ENCODE measurements around the gene CDH23. TPM values are rescaled to one million over a fixed set of nuclear protein-coding genes. Genes with fewer than 3 reads are reported as not detected.

Gene CDH23
- total RNA-seq, 2 donors from 2014 or later = 4.7 to 8.0 TPM

DNA sequence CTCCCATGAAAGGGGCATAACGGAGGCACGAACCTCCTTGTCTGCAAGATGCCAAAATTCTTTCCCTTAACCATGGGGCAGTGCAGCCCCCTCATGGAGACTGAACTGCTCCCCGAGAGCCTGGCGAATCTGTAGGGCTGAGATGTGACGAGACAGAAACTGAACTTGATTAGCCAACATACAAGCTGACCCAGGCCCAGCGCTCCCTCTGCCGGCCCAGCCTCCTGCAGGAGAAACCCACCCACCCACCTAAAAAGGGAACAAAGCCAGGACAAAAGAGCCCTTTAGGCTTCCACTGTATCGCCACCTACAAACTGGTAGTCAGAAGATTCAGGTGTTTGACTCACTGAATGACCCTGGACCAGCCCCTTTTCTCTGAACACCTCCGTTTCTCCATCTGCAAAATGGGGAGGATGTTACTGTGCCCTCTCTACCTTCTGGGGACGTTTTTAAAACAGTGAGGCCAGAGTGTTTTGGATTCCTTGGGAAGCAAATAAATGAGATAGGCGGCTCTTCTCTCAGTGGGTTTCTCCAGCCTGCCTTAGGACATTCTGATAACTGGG, 264.4 kb downstream of the CDH23 start:
- DNase-seq (no peak), ATAC-seq (no peak)
- intact Hi-C loops (cut with DNase I) = no loop called here

DNA sequence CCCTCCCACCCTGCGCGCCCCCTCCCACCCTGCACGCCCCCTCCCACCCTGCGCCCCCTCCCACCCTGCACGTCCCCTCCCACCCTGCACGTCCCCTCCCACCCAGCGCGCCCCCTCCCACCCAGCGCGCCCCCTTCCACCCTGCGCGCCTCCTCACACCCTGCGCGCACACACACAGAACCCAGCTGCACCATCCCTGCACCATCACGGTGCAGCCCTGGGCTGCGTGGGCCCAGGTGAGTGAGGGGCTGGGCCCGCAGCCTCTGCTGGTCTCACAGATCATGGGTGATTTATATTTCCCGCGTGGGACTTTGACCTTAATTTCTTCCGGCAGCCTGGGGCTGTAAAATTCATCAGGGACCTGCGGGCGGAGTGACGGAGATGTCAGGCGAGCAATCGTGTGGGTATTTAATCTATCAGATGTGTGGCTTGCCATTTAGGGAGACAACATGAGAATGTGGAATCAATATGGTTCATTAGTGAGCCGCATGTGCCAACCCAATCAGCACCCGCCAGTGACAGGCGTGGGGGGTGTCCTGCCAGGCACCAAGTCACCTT, 265.1 kb downstream of the CDH23 start:
- no peak for DNase-seq
- intact Hi-C loops (cut with DNase I) = no loop called here
- no peak for ATAC-seq

DNA sequence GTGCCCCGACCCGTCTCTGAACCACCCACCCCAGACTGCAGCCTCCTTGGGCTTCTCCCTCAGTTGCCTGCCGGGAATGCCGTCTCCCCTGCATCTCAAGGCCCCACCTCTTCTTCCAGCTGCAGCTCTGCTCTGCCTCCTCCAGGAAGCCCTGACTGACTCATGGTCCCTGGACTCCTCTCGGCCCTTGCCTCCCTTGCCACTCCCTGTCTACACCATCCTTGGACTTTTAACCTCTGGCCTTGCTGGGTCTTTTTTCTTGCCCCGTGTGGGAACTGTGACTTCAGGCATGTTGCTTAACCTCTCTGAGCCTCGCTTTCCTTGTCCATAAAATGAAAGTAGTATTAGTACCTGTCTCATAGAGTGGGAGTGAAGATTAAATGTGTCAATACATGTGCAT, 266.6 kb downstream of the CDH23 start:
- intact Hi-C loops (cut with DNase I) = no loop called here

DNA sequence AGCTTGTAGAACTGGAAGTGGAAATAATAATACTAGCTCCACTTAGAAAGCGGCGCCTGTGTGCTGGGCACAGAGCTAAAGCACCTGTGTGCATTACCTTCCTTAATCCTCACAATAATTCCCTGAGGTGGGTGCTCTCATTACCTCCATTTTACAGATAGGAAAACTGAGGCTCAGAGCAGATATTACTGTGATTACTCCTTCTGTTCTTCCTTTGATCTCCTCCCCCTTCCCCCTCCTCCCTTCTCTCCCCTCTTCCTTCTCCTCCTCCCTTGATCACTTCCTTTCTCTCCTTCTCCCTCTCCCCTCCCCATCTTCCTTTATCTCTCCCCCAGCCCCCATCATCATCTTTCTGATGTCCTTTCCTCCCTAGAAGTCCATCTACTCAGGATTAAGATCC, 267.9 kb downstream of the CDH23 start:
- DNase-seq = no peak

More for the DNA sequence above, 266.6 kb downstream of the CDH23 start:
- ATAC-seq (no peak), DNase-seq (no peak)

DNA sequence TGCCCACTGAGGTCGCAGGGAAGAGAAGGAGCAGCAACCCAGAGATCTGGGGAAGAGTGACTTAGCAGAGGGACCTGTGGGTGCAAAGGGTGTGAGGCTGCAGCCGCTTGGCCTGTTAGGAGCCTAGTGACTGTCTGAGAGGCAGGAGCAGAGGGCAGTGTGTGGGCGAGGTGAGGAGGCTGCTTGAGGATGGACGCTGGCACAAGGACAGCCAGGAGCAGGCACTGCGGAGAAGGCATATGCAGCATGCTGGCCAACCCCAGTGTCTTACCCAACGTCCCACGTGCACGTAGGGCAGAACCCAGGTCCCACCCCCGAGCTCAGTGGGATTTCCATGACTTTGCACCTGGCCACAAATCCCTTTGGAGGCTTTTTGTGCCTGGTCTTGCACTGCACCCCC, 268.7 kb downstream of the CDH23 start:
- intact Hi-C loops (cut with DNase I) = no loop called here
- DNase-seq = no peak
- ATAC-seq = no peak

More for the DNA sequence above, 267.9 kb downstream of the CDH23 start:
- intact Hi-C loops (cut with DNase I) = no loop called here
- no peak for ATAC-seq

DNA sequence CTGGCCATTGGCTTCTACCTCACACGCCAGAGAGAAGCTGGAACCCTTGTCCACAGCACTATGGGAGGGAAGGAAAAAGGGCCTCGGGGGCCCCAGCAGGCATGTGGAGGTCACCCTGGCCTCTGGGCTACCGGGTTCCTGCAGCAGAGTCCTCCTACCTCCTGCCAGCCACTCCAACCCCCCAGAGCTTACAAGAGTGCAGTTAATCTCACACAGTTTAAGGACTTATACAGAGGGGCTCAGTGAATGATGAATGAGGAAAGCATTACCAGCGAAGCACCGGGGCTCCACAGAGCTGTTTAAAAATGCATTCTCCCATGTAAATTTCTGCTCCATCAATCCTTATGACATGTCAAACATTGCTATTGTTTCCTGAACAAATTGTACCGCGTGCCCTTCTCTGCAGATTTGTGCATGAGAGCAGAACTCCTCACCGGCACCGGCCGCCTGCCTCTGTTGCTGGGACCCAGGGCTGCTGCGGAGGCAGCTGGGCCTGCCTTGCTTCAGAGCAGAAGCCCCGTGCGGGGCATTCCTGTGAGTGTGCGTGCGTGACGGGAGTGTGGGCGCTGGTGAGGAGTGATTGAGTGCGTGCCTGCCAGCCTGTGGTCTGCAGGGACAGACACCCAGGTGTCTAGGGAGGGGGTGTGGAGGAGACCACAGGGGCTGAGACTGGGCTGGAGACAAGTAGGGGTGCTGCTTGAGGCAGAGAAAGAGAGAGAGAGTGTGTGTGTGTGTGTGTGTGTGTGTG, 270.1 kb downstream of the CDH23 start:
- intact Hi-C loops (cut with DNase I) = no loop called here
- ATAC-seq (no peak), DNase-seq (no peak)

DNA sequence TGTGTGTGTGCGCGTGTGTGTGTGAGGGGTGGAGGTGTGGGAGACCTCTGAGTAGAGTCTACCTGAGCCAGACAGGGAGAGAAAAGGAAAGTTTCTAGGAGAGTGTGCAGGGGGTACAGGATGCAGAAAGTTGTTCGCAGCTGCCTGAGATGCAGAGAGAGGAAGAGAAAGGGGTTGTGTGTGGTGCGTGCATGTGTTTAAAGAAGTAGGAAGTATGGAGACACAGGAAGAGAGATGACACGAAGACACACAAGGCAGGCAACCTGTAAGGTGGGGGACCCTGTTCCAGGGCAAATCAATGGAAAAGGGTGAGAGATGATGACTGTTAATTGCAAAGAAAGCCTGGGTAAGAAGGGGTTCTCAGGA, 270.6 kb downstream of the CDH23 start:
- DNase-seq = no peak
- ATAC-seq = peak in 1 of 2 donors; percentile 8
- intact Hi-C loops (cut with DNase I) = no loop called here

DNA sequence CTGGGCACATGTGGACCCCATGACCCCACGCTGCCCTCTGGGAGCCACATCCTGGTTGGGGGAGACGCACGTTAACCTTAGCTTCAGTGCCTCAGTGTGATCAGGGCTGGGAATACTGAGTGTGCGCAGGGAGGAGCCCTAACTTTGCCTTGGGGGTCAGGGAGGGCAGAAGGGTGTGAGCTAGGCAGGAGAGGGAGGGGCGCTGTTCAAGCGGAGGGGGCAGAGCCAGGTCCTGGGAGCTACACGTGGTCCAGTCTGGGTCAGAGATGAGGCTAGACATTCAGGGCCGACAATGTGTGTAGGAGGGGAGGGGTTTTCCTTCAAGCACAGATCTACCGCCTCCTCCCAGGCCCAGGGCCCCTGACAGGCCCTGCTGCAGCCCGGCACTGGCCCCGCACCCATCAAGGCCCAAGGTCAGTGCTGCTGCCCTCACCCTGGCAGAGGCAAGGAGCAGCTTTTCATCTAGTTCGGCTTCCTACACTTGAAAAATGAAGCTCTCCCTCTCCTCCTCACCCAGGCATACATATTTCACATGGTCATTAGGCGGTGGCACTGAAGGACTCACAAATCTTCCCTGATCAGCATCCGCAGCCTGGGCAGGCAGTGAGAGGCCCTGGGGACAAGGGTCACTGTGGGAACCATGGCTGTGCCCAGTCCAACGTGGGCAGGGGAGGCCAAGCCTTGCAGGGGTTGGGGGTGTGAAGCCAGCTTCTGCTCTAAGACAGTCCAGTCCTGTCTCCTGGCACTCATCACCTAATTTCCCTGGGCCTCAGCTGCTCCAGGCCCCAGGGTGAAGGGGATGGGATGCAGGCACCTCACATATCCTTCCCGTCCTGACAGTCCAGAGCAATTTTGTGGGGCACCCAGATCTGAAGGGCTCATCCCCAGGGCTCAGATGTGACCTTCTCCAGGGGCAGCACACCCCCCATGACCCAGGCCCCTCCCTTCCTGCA, 275.6 kb downstream of the CDH23 start:
- intact Hi-C loops (cut with DNase I) = no loop called here
- no peak for DNase-seq
- ATAC-seq = no peak

DNA sequence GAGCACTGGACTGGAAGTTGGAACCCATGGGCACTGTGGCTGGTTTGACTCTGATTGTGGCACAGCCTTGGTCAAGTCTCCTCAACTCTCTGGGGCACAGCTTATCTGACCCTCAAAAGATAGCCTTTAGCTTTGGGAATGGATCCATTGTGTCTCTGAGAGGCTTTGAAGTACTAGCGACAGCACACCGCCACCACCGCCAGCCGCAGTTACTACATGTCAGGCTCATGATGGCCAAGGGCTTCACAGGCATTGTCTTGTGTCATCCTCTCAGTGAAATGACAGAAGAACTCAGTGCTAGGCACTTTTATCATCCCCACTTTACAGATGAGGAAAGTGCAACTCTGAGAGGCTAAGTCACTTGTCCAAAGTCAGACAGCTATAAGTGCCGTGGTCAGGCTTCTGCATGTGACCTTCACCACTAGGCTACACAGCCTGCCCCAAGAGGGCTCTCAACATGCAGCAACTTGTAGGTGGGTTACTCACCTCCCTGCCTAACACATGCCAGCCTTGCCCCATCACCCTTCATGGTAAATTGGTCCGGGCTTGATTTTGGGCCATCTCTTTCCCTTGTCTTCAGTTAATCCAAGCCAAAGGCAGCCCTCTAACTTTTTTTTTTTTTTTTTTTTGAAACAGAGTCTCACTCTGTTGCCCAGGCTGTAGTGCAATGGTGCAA, 278.7 kb downstream of the CDH23 start:
- intact Hi-C loops (cut with DNase I) = no loop called here
- DNase-seq (no peak), ATAC-seq (no peak)

DNA sequence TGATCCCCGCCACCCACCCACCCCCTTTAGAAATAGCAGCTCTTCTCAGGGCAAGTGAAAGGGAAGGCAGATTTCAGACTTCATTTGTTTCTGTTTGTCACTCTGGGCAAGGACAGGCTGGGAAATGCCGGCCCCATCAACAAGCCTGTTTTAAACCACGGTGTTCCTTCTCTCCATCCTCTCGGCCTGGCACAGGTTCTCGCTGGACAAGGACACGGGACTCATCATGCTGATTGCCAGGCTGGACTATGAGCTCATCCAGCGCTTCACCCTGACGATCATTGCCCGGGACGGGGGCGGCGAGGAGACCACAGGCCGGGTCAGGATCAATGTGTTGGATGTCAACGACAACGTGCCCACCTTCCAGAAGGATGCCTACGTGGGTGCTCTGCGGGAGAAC, 280.5 kb downstream of the CDH23 start:
- intact Hi-C loops (cut with DNase I) = no loop called here
- no peak for DNase-seq
- no peak for ATAC-seq

DNA sequence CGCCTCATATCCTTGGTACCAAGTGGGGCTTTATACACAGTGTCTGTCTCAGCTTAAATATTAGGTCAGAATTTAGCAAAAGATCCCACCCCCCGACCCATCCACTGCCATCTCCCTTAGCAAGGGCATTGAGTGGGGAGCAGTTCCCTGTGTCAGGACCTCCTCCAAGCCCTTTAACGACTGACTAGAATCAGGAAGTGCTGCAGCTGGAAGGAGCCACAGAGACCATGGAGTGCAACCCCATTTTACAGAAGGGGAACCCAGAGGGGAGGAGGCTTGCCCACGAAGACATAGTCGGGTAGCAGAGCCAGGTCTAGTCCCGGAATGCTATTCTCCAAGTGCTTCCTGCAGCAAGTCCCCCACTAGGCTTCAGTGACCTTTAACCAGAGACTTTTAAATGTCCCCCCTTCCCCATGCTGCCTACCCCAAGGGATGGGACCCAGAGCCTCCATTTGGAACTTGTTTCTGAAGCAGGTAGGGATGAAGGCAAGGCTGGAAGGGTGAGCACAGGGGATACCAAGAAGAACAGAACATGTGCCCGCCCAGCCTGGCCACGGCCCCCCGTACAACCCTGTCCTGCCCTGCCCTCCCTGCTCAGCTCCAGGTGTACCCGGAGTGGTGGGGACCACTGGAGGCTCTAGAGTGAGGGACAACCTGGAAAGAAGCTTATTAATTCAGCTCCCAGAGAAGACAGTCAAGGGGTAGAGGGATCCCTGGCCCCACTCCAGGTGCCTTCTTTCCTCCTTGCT, 281.5 kb downstream of the CDH23 start:
- DNase-seq (no peak), ATAC-seq (no peak)
- intact Hi-C loops (cut with DNase I) = no loop called here

DNA sequence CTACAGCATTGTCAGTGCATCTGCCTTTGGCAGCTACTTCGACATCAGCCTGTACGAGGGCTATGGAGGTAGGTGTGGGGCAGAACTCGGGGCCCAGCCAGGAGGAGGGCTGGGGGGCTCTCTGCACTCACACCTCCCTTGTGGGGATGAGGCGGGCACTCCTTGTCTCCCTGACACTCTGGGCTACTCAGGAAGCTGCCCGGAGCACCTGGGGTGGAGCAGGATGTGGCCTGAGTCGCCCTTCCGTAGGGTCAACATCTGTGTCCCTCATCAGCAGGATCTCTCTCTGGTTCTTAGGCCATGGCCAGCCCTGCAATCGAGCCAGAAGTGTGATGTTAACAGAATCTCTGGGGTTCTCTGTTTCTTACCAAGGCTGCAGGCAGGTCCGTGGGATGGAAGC, 282.7 kb downstream of the CDH23 start:
- DNase-seq (no peak), ATAC-seq (peak; percentile 48 to 68)
- intact Hi-C loops (cut with DNase I) = no loop called here

DNA sequence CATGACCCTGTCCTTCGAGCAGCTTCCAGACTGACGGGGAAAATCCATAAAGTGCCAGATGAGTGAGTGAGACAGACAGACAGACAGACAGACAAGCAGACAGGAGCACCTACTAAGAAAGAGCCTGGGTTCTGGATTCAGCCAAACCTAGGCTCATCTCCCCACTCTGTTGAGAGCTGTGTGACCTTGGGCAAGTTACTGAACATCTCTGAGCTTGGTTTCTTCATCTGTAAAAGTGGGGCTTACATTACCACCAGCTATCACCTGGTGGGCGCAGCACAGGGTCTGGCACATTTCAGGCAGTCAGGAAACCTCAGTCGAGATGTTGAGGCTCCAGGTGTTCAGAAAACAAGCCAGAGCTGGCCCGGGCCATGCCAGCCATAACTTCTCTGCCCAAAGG, 285.3 kb downstream of the CDH23 start:
- ATAC-seq = no peak
- intact Hi-C loops (cut with DNase I) = no loop called here
- DNase-seq = no peak

DNA sequence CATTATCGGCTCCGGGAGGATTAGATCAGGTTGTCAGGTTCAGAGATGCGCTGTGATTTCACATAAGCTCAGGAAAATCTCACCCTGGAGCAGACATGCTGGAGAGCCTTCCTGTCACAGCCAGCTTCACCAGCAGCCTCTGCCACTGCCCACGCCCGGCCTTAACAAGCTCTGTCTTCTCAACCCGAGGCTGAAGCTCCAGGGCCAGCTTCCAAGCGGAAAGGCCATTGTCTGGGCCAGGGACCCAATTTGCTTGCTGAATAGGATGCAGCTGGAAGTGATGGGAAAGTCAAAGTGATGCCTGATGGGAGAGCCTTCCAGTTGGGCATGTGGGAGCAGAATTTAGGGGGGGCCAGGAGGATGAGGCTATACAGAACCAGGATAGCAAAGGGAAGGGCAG, 286.6 kb downstream of the CDH23 start:
- intact Hi-C loops (cut with DNase I) = no loop called here
- DNase-seq = no peak
- no peak for ATAC-seq

DNA sequence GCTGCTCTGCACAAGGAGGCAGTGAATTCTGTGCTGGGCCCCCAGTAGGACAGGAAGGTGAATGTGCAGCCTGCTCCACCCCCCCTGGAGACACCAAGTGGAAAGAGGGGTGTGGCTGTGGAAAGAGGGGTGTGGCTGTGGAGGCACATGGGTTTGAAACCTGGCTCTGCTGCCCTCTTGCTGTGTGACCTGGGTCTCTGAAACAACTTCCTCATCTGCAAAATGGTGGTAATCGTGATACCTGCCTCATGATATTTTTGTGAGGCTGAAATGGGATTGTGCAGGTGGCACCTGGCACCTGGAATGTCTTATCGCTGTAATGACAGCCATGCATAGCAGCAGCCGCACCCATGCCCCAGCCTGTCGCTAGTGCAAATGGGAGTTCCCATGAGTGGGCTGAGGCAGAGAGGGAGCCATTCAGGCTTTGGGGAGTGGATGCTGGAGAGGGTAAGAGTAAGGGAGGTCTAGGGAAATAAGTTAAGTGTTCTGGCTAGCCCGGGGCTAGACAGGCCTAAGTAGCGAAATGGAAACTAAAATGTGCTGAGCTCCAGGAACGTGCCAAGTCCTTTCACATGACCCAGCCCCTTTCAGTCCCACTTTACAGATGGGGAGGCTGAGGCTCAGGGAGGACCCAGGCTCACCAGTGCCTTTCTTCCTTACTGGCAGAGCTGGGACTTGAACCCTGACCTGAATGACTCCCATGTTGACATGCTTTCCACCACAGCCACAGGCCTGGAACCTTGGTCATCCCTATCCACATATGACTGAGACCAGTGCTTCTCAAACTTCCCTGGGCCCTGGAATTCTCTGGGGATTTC, 287.8 kb downstream of the CDH23 start:
- intact Hi-C loops (cut with DNase I) = no loop called here
- ATAC-seq (peak in 1 of 2 donors; percentile 36), DNase-seq (no peak)

DNA sequence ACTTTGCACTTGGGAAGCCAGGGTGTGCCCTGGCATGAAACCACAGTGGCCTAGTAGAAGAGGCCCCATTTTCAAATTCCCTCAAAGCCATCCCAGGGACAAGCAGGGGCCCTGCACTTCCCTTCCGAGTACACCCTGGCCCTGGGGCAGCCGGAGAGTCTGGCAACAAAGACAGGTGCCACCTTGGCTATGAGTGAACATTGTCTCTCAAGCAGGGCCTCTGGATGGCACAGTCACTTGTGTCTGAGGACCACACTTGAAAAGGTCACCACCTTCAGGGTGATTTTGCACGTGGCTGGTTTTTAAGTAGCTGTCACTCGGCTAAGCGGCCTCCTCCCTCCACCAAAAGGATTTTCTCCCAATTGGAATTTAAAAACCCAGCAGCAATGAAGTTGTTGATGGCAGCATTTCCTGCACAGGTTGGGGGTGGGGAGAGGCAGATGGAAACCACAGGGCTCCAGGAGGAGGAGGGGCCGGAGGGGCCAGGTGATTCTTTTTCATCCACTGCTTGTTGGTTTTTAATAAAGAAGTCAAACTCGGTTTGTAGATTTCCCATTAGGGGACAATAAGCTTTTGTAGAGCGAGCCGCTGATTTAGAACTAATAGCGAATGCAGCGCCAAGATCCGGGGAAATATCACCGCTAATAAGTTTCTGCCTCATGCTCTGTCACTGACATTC, 289.0 kb downstream of the CDH23 start:
- ATAC-seq (peak; percentile 25 to 55), DNase-seq (no peak)
- intact Hi-C loops (cut with DNase I) = no loop called here

DNA sequence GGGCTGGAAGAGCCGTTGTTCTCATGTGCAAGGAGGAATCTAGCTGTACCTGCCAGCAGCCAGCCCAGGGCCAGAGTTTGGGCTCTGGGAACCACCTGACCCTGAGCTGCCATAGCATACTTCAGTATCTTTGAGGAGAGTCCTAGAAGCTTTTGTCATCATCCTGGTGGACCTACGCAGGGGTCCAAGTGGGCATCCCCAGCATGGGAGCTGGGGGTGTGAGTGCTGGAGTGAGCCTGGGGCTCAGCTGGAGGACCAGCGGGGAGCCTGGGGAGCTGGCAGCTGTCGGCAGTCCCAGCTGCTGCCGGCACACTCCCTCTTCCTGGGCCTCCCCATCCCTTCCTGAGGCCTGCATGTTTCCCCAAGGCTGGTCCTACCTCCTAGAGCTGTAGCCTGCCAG, 290.4 kb downstream of the CDH23 start:
- ATAC-seq (peak in 1 of 2 donors; percentile 5), DNase-seq (no peak)
- intact Hi-C loops (cut with DNase I) = no loop called here
